DOHH2 (cell line): ENCODE results near the gene FABP1.

Experiments used
- EZH2phosphoT487 ChIP-seq: fragments of 200-600 bp; sonication (generic); IDR thresholded peaks from 2 replicates; pipeline ENCODE4 v1.6.1; 2017; ENCODE audit warnings: borderline replicate concordance, mild to moderate bottlenecking, antibody characterized with exemption, low read length, moderate library complexity, mixed read lengths
- TF ChIP-seq, protein P1 (sequence below): fragments of 200-600 bp; sonication (generic); IDR thresholded peaks from one replicate; pipeline ENCODE4 v1.5.1; 2014; ENCODE audit warnings: antibody characterized with exemption, mild to moderate bottlenecking, low read depth, low read length; ENCODE audit not compliant: poor library complexity, severe bottlenecking

- TF ChIP-seq, protein P1, sequence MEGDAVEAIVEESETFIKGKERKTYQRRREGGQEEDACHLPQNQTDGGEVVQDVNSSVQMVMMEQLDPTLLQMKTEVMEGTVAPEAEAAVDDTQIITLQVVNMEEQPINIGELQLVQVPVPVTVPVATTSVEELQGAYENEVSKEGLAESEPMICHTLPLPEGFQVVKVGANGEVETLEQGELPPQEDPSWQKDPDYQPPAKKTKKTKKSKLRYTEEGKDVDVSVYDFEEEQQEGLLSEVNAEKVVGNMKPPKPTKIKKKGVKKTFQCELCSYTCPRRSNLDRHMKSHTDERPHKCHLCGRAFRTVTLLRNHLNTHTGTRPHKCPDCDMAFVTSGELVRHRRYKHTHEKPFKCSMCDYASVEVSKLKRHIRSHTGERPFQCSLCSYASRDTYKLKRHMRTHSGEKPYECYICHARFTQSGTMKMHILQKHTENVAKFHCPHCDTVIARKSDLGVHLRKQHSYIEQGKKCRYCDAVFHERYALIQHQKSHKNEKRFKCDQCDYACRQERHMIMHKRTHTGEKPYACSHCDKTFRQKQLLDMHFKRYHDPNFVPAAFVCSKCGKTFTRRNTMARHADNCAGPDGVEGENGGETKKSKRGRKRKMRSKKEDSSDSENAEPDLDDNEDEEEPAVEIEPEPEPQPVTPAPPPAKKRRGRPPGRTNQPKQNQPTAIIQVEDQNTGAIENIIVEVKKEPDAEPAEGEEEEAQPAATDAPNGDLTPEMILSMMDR = no peak
- TF ChIP-seq EZH2phosphoT487 = no peak
Observed at GRCh38 chr2:88087073-88087472, 40.8 kb downstream of the FABP1 start.
